HG02759 (cell line): ENCODE results near the gene RGS7.
"Not testable (repeated sequence)": the region's sequence is repeated elsewhere in the genome, so short reads cannot be mapped to it uniquely, and the experiment has no call there.

Experiments
- ATAC-seq: cut with Tn5 transposase; IDR thresholded peaks from one replicate; pipeline ENCODE4 v1.9.1; 2021; ENCODE audit warnings: mild to moderate bottlenecking, moderate library complexity; ENCODE audit not compliant: unreplicated experiment

The RGS7 gene

GRCh38 chr1:241332037-241332409 lies 25.0 kb downstream of the RGS7 start:
- no peak for ATAC-seq

- ATAC-seq, result peak; percentile 13
These were observed 25.5 kb downstream of the RGS7 start for GRCh38 chr1:241331328-241332036.

GRCh38 chr1:241330619-241331327 lies 26.2 kb downstream of the RGS7 start:
- ATAC-seq, result peak; percentile 86

GRCh38 chr1:241325456-241325855 lies 31.5 kb downstream of the RGS7 start:
- no peak for ATAC-seq

- no peak for ATAC-seq
These were observed 33.4 kb downstream of the RGS7 start for GRCh38 chr1:241323514-241324195.

GRCh38 chr1:241317676-241318075 lies 39.3 kb downstream of the RGS7 start:
- no peak for ATAC-seq

- no peak for ATAC-seq
These were observed 40.6 kb downstream of the RGS7 start for GRCh38 chr1:241316372-241316771.

GRCh38 chr1:241311056-241311746 lies 45.8 kb downstream of the RGS7 start:
- no peak for ATAC-seq

GRCh38 chr1:241310451-241310850 lies 46.6 kb downstream of the RGS7 start:
- ATAC-seq, result no peak

GRCh38 chr1:241309651-241310050 lies 47.4 kb downstream of the RGS7 start:
- ATAC-seq, result no peak

GRCh38 chr1:241308471-241308870 lies 48.5 kb downstream of the RGS7 start:
- ATAC-seq, result no peak

- no peak for ATAC-seq
These were observed 49.0 kb downstream of the RGS7 start for GRCh38 chr1:241308011-241308410.

- ATAC-seq, result no peak
These were observed 50.7 kb downstream of the RGS7 start for GRCh38 chr1:241306125-241306790.

- ATAC-seq, result not testable (repeated sequence)
These were observed 55.0 kb downstream of the RGS7 start for GRCh38 chr1:241302024-241302423.

- ATAC-seq, result no peak
These were observed 57.7 kb downstream of the RGS7 start for GRCh38 chr1:241299347-241299746.

GRCh38 chr1:241292973-241293372 lies 64.0 kb downstream of the RGS7 start:
- no peak for ATAC-seq

- ATAC-seq, result not testable (repeated sequence)
These were observed 65.5 kb downstream of the RGS7 start for GRCh38 chr1:241291548-241291947.

GRCh38 chr1:241286486-241286885 lies 70.5 kb downstream of the RGS7 start:
- no peak for ATAC-seq

- no peak for ATAC-seq
These were observed 80.6 kb downstream of the RGS7 start for GRCh38 chr1:241276391-241276790.

GRCh38 chr1:241275981-241276380 lies 81.0 kb downstream of the RGS7 start:
- ATAC-seq, result no peak

GRCh38 chr1:241275226-241275625 lies 81.8 kb downstream of the RGS7 start:
- no peak for ATAC-seq
